IPS-18c (cell line): ENCODE measurements around the gene ERVH48-1.
"Not testable (repeated sequence)": the region's sequence is repeated elsewhere in the genome, so short reads cannot be mapped to it uniquely, and the experiment has no call there.

Source experiments
- H3K4me3 ChIP-seq: 2 replicates; pipeline ENCODE4 v1.7.0; 2013; ENCODE audit warnings: low read depth, mild to moderate bottlenecking, low read length, moderate library complexity; ENCODE audit not compliant: insufficient read depth
- H3K9me3 ChIP-seq: one replicate; pipeline ENCODE4 v1.6.1; 2013; ENCODE audit warnings: mild to moderate bottlenecking, low read length, moderate library complexity; ENCODE audit not compliant: control insufficient read depth, insufficient read depth

Gene ERVH48-1

DNA sequence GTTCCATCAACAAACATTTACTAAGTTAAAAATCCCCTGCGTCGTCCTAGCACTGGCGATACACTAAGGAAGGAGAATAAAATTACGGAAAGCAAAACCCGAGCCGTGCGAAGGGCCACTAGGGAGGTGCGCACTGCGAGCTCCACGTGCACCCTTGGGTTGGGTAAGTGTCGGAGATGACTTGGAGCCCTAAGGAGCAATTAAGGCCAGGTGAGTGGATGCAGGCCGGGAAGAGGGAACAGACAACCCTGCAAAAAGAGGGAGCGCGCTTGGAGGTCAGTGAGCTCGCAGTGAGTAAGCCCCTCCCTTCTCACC lies 46.8 kb downstream of the ERVH48-1 start:
- H3K9me3 ChIP-seq, result no peaks in the 10 kb centered on the region
- H3K4me3 ChIP-seq, result peak overlapping the region; percentile 85

DNA sequence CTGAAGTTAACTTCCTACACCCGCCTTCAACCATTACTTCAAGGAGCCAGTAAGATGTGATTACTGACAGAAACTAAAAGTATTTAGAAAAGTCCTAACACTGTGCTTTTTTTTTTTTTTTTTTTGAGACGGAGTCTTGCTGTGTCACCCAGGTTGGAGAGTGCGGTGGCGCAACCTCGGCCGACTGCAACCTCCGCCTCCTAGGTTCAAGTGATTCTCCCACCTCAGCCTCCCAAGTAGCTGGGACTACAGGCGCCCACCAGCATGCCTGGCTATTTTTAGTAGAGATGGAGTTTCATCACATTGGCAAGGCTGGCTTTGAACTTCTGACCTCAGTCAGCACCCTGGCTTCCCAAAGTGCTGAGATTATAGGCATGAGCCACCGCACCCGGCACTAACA lies 49.6 kb downstream of the ERVH48-1 start:
- not testable (repeated sequence) for H3K9me3 ChIP-seq, H3K4me3 ChIP-seq

DNA sequence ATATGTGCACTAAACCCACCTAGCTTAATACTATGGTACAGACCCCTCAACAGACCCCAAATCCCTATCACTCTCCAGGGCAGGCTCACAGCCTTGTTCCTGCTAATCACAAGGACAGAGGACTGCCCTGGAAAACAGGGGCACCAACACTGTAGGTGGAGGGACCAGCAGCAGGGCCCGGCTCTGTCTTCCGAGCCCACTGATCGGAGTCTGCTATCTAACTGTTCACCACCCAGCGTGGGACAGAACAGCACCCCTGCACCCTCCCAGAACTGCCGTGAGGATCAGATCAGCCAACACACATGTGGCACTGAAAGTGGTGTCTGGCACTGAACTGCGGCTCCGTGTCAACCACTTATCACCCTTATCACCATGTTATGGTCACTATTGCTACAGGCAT lies 52.3 kb downstream of the ERVH48-1 start:
- no peaks in the 10 kb centered on the region for H3K9me3 ChIP-seq
- H3K4me3 ChIP-seq, result no peak overlapping the region

DNA sequence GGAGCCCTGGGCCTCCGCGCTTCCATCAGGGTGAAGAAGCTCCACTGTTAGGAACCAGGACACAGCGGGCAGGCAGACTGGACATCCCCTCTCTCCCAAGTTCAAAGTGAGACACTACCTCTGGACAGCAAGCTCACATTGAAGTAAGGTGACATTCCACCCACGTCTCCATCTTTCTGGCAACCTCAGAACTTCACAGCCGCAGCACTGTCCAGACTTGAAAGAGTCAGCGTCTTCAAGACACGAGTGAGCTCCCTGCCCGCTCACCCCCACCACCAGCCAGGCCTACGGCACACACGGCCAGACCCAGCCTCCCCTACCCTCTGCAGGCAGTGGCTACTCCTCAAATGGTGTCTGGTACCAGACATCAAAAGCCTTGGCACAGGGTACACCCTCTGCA lies 57.2 kb downstream of the ERVH48-1 start:
- H3K9me3 ChIP-seq, result no peaks in the 10 kb centered on the region
- H3K4me3 ChIP-seq, result no peak overlapping the region
